Stimulated activated CD4-positive, alpha-beta T cell treated with anti-CD3 and anti-CD28 coated beads, Interleukin-4, amount 100 ng/mL, for 24 hours (primary cell): Measurements from ENCODE around the gene TM4SF5.

Experiments
- DNase-seq: peaks from one replicate; pipeline ENCODE4 v3.0.0-alpha.2; 2020

TM4SF5 gene

DNA sequence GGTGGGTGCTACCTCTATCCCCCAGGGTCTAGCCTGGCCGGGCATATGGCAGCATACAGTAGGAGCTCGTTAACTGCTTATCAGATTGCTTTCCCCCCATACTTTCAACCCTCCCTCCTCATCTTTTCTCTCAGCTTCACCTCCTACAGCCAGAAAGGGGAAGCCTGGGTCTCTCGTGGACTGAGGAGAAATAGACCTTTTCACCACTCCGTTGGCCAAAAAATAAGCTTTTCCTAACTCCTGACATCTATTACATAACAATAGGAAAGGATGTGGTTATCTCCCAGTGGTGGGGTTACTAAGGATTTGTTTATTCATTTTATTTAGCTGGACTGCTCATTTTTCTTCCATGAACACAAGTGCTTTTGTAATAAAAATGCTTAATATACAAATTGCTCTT lies 23.0 kb upstream of the TM4SF5 start:
- no peak for DNase-seq

DNA sequence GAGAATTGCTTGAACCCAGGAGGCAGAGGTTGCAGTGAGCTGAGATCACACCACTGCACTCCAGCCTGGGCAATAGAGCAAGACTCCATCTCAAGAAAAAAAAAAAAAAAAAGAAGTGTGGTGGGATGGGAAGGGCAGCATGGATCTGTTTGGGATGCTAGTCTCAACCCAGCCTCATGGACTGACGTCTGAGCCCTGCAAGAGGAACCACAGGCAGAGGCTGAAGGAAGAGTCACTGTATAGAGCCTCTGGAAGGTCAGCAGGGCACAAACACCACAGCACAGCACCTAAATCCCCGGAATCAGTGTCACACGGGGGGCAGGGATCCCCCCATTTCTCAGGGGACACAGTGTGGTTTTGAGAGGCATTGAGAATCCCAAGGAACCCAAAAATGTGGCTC lies 21.1 kb upstream of the TM4SF5 start:
- no peak for DNase-seq

DNA sequence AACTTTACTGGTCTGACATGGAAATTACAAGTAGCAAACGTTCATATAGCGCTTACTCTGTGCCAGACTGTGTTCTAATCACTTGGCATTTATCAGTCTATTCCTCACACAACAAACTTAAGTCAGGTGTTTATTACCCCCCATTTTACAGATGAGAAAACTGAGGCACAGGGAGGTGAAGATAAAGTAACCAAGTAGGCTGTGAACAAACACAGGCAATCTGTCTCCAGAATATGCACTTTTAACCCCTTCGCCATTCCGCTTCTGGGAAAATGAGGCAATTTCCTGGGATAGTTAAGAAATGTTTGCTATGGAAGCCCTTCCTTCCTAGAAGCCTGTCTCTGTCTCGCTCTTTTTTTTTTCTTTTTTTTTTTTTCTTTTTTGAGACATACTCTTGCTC lies 19.8 kb upstream of the TM4SF5 start:
- DNase-seq = no peak

DNA sequence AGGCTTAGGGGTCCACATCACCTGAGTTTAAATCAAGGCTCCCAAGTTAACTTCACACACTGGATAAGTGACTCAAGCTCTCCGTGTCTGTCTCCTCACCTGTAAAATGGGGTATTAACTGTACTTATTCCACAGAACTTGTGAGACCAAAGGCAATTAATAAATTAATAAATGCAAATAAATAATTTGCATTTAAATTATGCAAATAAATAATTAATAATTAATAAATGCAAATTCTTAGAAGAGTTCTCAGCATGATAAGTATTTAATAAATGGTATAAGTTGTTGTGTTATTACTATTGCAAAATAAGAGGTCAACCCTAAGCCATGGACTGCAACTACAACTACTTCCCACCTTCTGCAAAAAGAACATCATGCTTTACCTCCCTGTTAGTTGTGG lies 18.3 kb upstream of the TM4SF5 start:
- no peak for DNase-seq

DNA sequence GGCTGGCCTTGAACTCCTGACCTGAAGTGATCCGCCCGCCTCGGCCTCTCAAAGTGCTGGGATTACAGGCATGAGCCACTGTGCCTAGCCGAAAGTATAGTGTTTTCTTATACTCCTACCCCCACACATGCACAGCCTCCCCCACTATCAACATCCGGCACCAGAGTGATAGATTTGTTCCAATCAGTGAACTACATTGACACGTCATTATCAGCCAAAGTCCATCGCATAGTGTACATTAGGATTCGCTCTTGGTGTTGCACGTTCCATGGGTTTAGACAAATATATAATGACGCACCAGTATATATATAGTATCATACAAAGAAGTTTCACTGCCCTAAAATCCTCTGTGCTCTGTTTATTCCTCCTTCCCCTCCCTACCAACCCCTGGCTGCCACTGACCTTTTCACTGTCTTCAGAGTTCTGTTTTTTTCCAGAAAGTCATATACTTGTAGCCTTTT lies 11.9 kb upstream of the TM4SF5 start:
- no peak for DNase-seq

DNA sequence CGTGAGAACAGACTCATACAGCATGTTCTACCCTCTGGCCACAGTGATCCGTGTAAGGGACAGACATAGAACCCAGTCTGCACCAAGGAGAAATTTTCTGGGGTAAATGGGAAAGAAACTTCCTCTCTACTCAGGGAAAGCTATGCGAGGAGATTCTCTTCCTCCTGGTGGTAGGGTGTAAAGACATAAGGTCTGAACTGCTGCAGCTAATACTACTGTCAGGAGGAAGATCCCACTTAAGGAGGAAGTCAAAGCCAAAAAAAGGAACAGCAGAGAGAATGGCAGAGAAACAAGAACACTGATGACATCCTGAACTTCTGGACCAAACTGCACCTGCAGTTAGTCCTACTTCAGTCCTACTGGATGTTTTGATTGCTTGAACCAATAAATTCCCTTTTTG lies 7.1 kb upstream of the TM4SF5 start:
- DNase-seq = no peak

DNA sequence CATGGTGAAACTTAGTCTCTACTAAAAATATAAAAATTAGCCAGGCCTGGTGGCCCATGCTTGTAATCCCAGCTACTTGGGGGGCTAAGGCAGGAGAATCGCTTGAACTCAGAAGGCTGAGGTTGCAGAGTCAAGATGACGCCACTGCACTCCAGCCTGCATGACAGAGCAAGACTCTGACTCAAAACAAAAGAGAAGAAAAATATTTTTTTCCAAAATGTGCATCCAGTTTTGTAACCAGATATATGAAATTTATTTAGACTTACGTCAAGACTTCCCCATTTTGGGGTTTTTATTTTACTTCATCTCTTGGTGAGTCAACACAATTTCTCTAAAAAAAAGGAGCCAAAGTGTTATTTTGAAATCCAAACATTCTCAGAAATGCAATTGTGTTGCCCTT lies 5.5 kb upstream of the TM4SF5 start:
- no peak for DNase-seq

DNA sequence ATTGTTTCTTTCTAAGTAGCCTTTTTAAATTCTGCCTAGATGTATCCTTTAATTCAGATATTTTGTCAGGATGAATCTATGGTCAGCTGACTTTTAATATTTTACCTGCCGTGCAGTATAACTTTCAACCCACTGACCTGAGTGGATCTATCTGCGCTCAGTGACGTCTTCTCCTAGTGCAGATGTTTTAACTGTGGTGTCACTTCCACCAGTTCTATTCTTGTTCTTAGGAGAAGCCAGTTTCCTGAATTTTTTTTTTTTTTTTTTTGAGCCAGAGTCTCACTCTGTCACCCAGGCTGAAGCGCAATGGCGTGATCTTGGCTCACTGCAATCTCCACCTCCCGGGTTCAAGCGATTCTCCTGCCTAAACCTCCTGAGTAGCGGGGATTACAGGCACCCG lies 5.0 kb upstream of the TM4SF5 start:
- DNase-seq = no peak

DNA sequence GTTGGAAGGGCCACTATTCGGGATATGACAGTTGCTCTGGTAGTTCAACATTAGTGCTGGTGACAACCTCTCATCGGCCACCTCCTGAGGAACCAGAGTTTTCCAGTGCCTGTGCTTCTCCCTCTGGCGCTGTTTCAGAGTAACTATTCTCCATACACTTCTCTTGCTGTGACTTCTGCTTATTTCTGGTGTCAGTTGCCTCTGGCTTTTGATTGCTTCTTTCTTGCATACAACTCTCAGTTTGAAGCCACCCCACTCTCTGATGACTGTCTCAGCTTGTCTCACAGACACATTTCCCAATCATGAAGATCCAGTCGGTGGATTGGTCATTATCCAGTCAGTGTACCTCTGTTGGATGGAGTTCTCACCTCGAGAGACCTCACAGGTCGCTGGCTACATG lies 3.4 kb upstream of the TM4SF5 start:
- no peak for DNase-seq

DNA sequence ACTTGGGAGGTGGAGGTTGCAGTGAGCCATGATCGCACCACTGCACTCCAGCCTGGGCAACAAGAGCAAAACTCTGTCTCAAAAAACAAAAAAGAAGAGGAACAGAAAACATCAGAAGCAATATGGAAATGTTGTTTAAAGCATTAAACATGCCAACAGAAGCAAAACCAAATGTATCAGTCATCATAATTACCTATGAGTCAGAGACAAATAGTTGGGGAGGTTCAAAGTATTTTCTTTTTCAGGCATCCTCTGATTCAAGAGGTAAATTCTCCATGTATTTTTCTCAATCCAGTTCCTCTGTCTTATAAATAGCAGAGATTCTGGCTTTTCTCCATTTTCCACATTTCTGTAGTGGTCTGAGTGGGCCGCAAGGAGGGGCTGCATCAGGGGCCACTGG lies 2.1 kb upstream of the TM4SF5 start:
- no peak for DNase-seq

DNA sequence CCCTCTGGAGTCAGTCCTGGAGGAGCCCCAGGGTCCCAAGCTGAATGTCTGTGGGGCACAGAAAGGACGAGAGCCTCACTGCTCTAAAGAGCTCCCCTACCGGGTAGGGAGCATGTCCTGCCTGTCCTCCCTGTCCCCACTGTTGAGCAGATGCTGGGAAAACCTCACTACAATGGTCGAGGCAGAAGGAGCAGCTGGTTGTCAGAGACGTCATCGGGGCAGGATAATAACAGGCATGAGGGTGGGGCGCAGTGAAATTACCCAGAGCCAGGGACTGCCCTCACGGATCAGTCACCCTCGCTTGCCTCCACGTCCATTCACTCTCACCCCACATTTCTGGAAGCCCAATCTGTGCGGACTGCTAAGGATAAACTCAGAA lies 538 bp downstream of the TM4SF5 start:
- no peak for DNase-seq

DNA sequence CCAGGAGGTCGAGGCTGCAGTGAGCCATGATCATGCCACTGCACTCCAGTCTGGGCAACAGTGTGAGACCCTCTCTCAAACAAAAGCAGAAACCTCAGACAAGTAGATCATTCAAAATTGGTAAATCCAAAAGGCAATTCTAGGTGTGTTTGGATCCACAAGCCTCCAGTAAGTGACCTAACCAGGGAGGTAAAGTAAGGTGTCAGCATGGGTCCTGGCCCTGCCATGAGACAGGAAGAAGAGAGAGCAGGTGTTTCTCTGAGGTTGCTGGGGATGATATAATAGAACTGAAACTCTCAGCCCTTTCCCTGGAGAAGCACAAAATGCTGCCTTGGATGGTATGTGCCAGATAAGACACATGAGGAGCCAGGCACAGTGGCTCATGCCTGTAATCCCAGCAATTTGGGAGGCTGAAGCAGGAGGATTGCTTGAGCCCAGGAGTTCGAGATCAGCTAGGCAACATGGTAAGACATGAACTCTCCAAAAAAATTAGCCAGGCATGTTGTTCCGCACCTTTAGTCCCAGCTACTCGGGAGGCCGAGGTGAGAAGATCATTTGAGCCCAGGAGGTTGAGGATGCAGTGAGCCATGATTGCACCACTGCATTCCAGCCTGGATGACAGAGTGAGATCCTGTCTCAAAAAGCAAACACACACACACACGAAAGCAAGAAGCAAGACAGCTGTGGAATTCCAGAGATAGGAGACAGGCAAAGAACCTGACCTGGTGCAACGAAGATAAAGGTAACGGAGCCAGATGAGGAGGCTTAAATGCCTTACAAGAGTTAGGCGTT lies 6.5 kb downstream of the TM4SF5 start:
- no peak for DNase-seq

DNA sequence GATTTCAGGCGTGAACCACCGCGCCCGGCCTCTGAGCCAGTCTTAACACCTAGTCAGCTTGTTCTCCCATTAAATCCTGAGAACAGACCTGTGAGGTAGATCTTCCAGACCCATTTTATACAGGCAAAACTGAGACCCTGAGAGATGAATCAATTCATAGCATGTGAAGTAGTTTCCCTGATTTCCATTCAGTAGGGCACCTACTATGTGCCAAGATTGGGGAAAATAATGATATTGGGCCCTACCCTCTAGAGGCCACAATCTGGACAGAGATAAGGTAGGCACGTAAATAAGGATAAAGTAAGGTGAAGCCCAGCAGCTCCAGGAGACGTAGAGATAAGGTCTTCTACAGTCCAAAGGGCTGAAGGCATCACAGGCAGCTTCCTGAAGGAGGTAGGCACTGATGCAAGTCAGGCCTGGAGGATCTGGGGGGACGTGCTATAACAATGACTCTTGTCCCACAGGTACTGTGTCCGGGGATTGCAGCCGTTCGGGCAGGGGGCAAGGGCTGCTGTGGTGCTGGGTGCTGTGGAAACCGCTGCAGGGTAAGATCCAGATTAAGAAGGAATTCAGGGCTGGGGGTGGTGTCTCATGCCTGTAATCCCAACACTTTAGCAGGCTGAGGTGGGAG lies 8.8 kb downstream of the TM4SF5 start:
- DNase-seq = no peak

DNA sequence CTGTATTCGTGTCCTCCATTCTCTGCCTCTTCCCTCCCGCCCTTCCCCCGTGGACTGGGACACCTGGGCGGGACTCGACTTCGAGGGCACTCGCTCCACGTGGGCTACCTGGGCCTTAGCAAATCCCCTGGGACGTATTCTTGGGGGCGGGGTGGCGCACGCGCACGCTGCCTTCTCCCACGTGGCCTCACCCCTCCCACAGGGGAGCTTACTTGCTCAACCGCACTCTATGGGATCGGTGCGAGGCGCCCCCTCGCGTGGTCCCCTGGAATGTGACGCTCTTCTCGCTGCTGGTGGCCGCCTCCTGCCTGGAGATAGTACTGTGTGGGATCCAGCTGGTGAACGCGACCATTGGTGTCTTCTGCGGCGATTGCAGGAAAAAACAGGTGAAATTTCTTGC lies 11.0 kb downstream of the TM4SF5 start:
- DNase-seq = no peak

DNA sequence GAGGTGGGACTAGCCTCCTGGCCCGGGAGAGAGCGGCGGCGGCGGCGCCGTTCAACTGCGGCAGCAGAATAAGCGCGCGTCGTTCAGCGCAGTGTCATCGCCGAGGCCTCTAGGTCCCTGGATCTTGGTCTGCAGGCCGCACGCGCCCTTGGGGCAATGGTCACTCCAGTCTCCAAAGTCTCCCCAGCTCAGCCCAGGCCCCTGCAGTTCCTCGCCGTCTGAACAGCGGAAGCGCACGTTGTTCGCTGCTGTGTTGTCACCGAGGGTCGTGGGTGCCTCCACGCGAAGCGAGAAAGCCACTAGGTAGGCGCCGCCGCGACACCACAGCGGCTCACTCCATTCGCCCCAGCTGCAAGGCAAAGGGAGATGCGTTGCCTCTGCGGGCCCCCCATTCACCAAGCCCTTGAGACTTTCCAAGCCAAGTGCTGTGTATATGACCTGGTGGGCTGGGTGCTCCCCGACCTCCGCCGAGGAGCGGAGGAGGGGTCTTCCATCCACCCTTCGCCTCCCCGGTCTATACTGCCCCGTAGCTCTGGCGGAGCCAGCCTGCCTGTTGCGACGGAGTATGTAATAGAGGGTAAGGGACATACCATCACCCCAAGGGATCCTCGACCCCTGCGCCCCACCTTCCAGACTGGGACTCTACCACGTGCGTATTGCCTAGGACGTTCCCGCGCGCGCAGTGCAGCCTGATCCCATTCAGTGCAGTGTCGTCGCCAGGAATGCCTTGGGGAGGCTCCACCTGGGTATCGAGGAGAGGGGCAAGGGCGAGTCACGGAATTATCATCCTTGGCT lies 13.8 kb downstream of the TM4SF5 start:
- DNase-seq = no peak

DNA sequence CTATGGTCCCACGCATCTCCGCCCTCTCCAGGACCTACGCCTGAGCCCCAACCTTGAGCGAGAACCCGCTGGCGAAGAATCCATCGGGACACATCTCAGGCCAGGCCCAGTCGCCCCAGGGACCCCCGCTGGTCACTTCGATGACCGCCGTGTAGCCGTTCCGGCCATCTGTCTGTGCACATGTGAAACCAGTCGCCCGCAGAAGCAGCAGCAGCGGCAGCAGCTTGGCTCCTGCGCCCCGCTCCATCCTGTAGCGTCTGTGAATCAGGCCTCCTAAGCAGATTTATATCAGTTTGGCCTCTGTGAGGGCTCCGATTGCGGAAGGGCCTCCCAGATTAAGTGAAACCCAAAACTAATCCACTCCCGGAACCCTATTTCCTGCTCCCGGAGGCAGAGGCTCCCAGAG lies 14.4 kb downstream of the TM4SF5 start, which contains the start of gene VMO1:
VMO1 (minus strand) TSS at position 259 of the 406 bp plus-strand sequence; CDS start at position 247, 12 bp downstream.
- no peak for DNase-seq

DNA sequence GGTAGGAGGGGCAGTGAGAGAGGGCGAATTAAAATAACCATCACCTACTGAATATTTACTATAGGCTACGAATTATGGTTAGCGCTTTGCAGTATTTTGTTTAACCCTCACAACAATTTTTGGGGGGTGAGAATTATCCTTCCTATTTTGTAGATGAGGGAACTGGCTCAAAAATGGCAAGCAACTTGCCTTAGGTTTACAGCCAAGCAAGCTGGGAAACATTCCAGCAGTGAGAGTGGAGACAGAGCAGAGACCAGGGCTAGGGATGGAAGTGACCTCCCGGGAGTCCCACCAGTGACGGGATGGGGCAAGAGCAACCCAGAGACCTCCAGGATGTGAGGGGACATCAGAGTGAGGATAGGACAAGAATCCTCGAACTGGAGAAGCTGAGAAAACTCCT lies 14.8 kb downstream of the TM4SF5 start:
- DNase-seq = no peak

DNA sequence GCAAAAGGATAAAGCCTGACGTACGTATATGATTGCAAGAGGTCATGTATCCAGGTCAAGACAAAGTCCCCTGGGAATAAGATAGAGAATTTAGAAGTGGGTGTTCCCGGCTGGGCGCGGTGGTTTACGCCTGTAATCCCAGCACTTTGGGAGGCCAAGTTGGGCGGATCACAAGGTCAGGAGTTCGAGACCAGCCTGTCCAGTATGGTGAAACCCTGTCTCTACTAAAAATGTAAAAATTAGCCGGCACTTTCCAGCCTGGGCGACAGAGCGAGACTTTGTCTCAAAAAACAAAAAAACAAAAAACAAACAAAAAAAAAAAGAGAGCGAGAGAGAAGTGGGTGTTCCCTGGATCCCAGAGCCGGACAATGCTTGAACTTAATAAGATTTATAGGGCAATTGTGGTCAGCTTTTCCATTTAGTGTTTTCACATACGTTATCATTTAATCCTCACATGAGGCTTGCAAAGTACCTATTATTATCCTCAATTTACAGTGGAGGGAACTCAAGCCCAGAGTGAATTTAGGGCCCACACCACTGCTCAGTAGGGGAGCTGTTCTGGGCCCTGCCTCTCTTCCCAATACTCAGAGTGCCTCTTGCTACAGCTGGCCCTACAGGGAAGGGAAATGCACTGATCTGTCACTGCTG lies 16.6 kb downstream of the TM4SF5 start:
- DNase-seq = no peak

DNA sequence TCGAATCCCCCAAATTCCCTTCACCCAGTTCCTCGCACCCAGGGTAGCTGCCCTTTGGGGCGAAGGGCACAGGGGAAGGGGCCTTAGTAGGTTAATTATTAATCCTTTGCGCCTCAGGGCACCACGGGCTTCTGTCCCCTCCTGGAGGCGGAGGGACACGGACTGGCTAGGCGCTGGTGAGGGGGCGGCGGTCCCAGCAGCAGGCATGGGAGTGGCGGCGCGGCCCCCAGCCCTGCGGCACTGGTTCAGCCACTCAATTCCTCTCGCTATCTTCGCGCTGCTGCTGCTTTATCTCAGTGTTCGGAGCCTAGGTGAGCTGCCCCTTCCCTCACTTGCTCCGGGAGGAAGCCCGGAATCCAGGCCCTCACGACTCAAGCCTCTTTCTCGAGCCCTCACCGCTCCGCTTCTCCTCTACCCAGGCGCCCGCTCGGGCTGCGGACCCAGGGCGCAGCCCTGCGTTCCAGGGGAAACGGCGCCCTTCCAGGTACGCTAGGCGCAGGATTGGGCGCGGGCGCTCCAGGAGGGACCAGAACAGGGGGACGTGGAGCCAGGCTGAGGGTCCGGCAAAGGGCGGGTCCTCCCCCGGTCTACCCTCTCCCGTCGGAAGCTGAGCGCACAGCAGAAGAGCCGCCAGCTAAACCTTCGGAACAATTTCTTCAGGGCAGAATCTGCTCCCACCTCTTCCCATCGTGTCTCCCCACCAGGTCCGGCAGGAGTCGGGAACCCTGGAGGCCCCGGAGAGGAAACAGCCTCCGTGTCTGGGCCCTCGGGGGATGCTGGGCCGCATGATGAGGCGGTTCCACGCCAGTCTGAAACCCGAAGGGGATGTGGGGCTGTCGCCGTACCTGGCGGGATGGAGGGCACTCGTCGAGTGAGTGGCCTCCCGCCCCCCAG lies 17.4 kb downstream of the TM4SF5 start, which contains the start of gene GLTPD2:
GLTPD2 (plus strand) TSS at position 158 of the 894 bp plus-strand sequence; CDS start at position 206, 48 bp downstream.
- DNase-seq = no peak

DNA sequence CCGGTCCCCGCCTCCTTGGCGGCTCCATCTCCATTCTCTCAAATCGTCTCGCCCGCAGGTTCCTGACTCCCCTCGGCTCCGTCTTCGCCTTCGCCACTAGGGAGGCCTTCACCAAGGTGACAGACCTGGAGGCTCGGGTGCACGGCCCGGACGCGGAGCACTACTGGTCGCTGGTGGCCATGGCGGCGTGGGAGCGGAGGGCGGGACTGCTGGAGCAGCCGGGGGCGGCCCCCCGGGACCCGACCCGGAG lies 17.9 kb downstream of the TM4SF5 start:
- no peak for DNase-seq

DNA sequence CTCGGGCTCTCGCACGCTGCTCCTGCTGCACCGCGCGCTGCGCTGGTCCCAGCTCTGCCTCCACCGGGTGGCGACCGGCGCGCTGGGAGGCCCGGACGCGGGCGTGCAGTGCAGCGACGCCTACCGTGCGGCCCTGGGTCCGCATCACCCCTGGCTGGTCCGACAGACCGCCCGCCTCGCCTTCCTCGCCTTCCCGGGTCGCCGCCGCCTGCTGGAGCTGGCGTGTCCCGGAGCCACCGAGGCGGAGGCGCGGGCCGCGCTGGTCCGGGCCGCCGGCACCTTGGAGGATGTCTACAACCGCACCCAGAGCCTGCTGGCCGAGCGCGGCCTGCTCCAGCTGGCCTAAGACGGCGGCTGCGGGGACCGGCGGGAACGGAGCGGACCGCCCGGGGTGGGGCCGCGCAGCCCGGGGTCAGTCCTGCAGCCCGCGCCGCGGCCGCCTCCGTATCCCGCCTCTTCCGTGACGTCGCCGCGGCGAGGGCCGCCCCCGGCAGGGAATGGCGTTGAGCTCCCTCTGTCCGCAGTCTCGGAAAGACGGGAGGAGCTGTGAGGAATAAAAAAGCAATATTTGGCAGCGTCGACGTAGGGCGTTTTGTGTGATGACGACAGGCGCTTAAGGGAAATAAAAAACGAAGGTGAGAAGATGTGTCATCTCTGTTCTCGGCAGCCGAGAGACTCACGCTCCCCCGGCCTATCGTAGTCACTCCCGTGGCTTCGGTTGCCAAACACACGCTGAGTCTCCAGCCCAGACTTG lies 18.4 kb downstream of the TM4SF5 start:
- peak; percentile 83 for DNase-seq

DNA sequence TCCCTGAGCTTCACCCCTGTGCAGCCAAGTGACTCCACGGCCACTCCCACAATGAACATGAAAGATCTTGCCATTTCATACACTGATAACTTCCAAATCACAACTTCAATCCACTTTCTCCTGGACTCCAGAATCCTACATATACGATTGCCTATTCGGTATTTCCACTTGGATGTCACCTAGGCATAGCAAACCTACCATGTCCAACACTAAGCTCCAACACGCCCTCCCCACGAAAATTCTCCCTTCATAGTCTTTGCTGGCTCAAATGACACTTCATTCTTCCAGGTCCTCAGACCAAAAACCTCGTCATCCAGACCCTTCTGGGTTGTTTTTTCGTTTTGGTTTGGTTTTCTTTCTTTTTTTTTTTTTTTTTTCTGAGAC lies 19.0 kb downstream of the TM4SF5 start:
- no peak for DNase-seq
